Thyroid gland (tissue), 4 donors: ENCODE measurements around the gene ARHGEF40. TPM values are rescaled to one million over a fixed set of nuclear protein-coding genes. Genes with fewer than 3 reads are reported as not detected.

Experiments used
- DNase-seq, 2 donors: peaks; one replicate each; pipeline ENCODE4 v3.0.0-alpha.2; 2019
- H3K27ac ChIP-seq, 3 donors: fragments of 200-600 bp; sonication (generic); 1 replicate in 2 of 3; 2 replicates in 1 of 3; pipeline ENCODE4 v1.5.1; 2016 to 2019; ENCODE audit warnings: mild to moderate bottlenecking in 1 of 3, moderate library complexity in 1 of 3
- H3K27me3 ChIP-seq: fragments of 200-600 bp; sonication (generic); one replicate; pipeline ENCODE4 v1.5.1; 2019
- H3K36me3 ChIP-seq, 2 donors: fragments of 200-600 bp; sonication (generic); one replicate each; pipeline ENCODE4 v1.5.1; 2016 to 2019
- H3K4me1 ChIP-seq, 2 donors: fragments of 200-600 bp; sonication (generic); one replicate each; pipeline ENCODE4 v1.5.1; 2017 to 2019
- H3K4me3 ChIP-seq, 3 donors: fragments of 200-600 bp; sonication (generic); replicated peaks in 1 of 3; 1 replicate in 2 of 3; 2 replicates in 1 of 3; pipeline ENCODE4 v1.5.1; 2016; ENCODE audit warnings: mild to moderate bottlenecking in 1 of 3
- H3K9me3 ChIP-seq: fragments of 200-600 bp; sonication (generic); one replicate; pipeline ENCODE4 v1.5.1; 2017
- CTCF ChIP-seq, 6 experiments: fragments of 200-600 bp in 3 of 6; fragments of 450-650 bp in 3 of 6; sonication (generic) in 3 of 6; IDR thresholded peaks; one replicate each; pipeline ENCODE4 v1.5.1; 2016 to 2019; ENCODE audit warnings: antibody characterized with exemption in 6 of 6, mild to moderate bottlenecking in 2 of 6, inconsistent platforms in 1 of 6, moderate library complexity in 1 of 6
- POLR2A ChIP-seq, 2 donors: fragments of 450-650 bp; IDR thresholded peaks; one replicate each; pipeline ENCODE4 v1.6.1; 2017; ENCODE audit warnings: antibody characterized with exemption in 2 of 2, mild to moderate bottlenecking in 2 of 2, moderate library complexity in 1 of 2
- WGBS, 2 donors: methylation state at CpG; one replicate each; pipeline ENCODE4 v1.1.5; 2017; 5-methylcytosine and 5-hydroxymethylcytosine counted together
- intact Hi-C: fragments of 100-400 bp; cut with DNase I; formaldehyde crosslinking; loops from one replicate; pipeline ENCODE4 v1.15.1; 2023
- total RNA-seq, 4 donors: library from RNA; depleted of rRNA; stranded (reverse); fragments of >200 nt; gene quantifications; one replicate each; pipeline ENCODE4 v1.2.3, GENCODE V29; 2016

ARHGEF40 gene
- total RNA-seq, 4 donors from 2014 or later, result 28.1 to 44.8 (median 43.4) TPM

DNA sequence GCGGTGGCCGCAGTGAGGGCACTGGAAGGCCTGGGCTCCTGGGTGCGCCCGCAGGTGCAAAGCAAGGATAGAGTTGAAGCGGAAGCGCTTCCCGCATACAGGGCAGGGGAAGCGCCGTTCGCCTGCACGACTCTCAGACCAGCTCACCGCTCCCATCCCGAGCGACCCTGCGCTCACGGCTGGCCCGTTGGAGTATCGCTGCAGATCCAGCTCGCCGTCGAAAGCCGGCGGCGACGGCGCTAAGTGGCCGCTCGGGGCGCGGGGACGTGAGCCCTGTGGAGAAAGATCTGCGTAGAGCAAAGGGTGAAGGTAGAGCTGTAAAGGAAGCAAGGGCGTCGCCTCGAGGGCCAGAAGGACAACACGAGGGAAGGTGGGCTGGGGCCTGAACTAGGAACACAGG lies 22.9 kb downstream of the ARHGEF40 start:
- intact Hi-C loops, result loop anchor here (2.0 to 5.0 kb wide), 2 partner anchors 24 to 76 kb away; no protein-coding TSS in a partner anchor
- Histone ChIP-seq H3K9me3 (no peaks in the 10 kb centered on the region), H3K27me3 (no peaks in the 10 kb centered on the region), H3K4me1 (peaks cover 39 to 57% of the 10 kb centered on the region in 2 donors), H3K4me3 (no peak overlapping the region), H3K27ac (peak overlapping the region in 2 of 3 donors; percentile 25 to 96), H3K36me3 (peaks cover 10 to 15% of the 10 kb centered on the region in 2 donors)
- 71 to 77% methylated on average over 30 to 32 of the region's 36 CpGs for WGBS, 2 donors
- DNase-seq, result no peak
- TF ChIP-seq POLR2A (IDR thresholded peaks at IDR 0.05) (no peak), CTCF (IDR thresholded peaks at IDR 0.05) (no peak)

DNA sequence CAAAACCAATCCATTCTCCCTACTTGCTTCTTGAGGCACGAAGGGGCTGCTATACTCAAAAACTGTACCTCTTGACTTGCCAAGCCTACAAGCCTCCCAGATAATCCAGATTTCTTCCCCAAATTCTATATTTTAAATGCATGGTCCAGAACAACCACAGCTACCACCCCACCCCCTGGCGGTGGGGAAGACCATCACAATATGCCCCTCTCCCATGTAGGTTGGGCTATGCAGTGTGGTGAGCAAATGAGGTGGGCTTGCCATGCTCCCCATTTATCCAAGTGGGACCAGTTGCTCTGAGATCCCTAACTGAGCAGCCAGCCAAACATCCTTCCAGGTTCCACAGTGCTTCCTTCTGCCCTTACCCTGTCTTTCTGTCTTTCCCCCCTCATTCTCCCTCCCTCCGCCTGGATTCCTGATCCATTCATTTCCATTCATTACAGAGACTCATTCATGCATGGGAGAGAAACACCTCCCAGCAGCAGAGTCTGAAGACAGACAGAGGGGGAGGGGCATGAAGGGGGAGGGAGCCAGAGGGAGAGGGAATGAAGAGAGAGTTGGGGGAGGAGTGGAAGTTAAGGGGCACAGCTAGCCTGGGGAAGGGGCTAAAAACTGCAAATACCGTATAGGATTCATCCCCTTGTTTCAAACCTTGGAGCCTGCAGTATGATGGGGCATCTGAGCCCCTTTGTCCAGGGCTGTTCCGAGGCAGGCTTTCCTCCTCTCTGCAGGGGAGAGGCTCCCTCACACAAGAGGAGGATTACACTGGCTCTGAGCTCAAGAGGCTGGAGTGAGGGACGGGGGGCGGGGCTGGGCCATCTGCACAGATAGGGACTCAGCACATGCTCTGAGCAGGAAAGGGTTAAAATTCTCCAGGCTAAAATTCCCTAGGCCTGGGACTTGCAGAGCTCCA lies 23.9 kb downstream of the ARHGEF40 start:
- peak overlapping the region; percentile 25 to 44 (median 38) for H3K27ac ChIP-seq
- TF ChIP-seq POLR2A (IDR thresholded peaks at IDR 0.05) (peak in 1 of 2 donors; percentile 19), CTCF (IDR thresholded peaks at IDR 0.05) (peak in 1 of 6 experiments; percentile 14)
- WGBS, 2 donors, result 38% methylated on average over 7 of the region's 7 CpGs
- peak; percentile 65 to 73 for DNase-seq
- no peaks in the 10 kb centered on the region for H3K9me3 ChIP-seq
- H3K27me3 ChIP-seq, result no peaks in the 10 kb centered on the region
- H3K4me3 ChIP-seq, result no peak overlapping the region
- intact Hi-C loops, result loop anchor here (2.0 to 5.0 kb wide), 2 partner anchors 25 to 77 kb away; no protein-coding TSS in a partner anchor
- H3K36me3 ChIP-seq, result peaks cover 3 to 15% of the 10 kb centered on the region in 2 donors
- peaks cover 41 to 59% of the 10 kb centered on the region in 2 donors for H3K4me1 ChIP-seq

DNA sequence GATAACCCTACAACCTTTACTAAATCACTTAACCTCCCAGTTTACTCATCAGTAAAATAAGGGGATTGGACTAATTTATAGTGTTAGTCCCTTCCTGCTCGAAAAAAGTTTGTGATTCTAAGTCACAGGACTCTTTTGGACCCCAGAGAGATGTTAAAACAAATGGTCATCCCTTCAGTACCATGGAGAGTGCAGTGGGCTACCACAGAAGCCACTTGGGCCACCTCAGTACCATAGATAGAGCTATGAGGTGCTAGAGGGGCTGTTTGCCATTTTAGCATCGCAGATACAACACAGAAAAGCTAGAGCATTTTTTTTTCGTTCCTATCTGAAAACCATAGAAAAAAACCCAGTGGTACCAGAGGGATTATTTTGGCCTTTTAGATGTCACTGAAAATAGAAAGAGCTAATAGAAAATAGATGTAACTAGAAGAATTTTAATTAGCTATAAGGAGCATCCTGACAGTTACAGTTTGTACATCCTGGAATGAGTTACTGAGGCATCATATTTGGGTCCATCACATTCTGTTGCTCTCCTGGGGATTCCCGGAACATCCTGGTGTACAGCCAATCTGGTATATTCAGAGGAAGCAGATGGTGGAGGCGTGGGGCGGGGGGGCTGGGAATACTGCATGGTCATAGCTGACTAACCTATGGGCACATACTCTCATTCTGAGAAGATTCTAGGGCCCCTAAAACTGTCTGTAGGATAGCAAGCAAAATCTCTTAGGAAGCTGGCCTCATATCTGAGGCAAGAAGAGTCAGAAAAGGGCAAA lies 25.5 kb downstream of the ARHGEF40 start:
- Histone ChIP-seq H3K27ac (no peak overlapping the region), H3K4me3 (no peak overlapping the region), H3K36me3 (peaks cover 0 to 2% of the 10 kb centered on the region in 2 donors), H3K4me1 (peaks cover 45 to 63% of the 10 kb centered on the region in 2 donors), H3K27me3 (no peaks in the 10 kb centered on the region), H3K9me3 (no peaks in the 10 kb centered on the region)
- intact Hi-C loops, result no loop called here
- no peak for DNase-seq
- no peak for TF ChIP-seq CTCF (IDR thresholded peaks at IDR 0.05)
- 53 to 67% methylated on average over 6 of the region's 6 CpGs for WGBS, 2 donors

DNA sequence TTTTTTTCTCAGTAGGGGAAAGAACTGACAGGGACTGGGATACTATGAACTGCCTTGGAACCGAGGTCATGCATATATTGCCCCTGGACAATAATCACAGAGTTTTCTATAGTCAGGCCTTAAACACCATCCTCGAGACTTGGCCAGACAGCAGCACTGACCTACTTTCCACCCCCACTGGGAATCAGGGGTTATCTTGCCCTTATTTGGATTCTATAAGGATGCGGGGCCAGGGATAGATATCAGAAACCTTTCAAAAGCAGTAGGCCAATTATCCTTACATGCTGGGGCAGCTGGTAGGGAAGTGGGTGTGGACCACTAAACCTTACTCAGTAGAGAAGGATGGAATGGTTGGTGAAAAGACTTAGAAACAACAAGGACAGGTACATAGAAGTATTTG lies 26.3 kb downstream of the ARHGEF40 start:
- Histone ChIP-seq H3K4me3 (no peak overlapping the region), H3K9me3 (no peaks in the 10 kb centered on the region), H3K27ac (peak overlapping the region in 2 of 3 donors; percentile 94 to 95), H3K27me3 (no peaks in the 10 kb centered on the region), H3K4me1 (peaks cover 37 to 55% of the 10 kb centered on the region in 2 donors), H3K36me3 (no peaks in the 10 kb centered on the region)
- no peak for DNase-seq
- TF ChIP-seq CTCF (IDR thresholded peaks at IDR 0.05), result no peak
- no peak for TF ChIP-seq POLR2A (IDR thresholded peaks at IDR 0.05)
- 79 to 82% methylated on average over 3 of the region's 3 CpGs for WGBS, 2 donors
- intact Hi-C loops, result no loop called here
